ENCODE measurements around the gene SMIM43.
"Not testable (repeated sequence)": the region's sequence is repeated elsewhere in the genome, so short reads cannot be mapped to it uniquely, and the experiment has no call there.

Gene SMIM43

DNA sequence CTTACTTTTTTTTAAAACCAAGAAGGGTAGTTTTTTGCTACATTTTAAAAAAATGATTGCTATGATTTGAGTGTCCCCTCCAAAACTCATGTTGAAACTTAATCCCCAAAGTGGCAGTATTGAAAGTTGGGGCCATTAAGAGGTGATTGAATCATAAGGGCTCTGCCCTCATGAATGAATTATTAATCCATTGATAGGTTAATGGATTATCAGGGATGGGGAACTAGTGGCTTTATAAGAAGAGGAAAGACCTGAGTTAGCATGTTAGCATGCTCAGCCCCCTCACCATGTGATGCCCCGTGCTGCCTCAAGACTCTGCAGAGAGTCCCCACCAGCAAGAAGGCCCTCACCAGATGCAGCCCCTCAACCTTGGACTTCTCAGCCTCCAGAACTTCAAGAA lies 31.0 kb downstream of the SMIM43 start:
- DNase-seq = no peak

DNA sequence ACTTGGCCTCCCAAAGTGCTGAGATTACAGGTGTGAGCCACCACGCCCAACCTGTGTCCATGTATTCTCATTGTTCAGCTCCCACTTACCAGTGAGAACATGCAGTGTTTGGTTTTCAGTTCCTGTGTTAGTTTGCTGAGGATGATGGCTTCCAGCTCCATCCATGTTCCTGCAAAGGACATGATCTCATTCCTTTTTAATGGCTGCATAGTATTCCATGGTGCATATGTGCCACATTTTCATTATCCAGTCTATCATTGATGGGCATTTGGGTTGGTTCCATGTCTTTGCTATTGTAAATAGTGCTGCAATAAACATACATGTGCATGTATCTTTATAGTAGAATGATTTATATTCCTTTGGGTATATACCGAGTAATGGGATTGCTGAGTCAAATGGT lies 35.2 kb downstream of the SMIM43 start:
- DNase-seq = not testable (repeated sequence)

DNA sequence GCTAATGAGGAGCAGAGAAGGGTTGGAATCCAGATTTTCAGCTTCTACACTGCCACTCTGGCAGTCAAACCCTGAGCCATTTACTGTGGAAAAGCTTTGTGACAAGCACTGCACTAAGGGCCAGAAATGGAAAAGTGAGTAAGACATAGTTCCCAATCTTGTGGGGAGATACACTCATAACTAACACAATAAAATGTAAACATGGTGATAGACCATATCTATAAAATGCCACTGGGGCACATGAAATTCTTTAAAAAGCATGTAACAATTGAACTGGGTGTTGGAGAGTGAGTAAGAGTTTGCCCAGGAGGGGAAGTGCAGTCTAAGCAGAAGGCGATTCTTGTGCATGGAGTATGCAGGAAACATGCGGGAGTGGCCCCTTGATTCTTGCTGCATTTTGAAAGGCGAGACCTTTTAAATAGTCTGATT lies 36.2 kb downstream of the SMIM43 start:
- no peak for DNase-seq

DNA sequence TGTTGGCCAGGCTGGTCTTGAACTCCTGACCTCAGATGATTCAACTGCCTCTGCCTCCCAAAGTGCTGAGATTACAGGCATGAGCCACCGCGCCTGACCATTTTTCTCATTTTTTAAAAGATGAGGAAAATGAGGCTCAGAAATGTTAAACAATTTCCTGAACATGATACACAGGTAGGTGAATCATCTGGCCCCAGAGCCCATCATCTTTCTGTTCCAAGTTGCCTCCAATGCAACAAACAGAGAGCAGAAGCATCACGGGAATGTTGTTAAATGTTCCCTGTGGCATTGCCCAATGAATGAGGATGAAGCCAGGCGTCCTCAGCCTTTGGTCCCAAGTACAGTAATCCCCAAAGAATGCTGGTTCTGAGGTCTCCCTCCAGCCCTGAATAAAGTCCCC lies 36.9 kb downstream of the SMIM43 start:
- no peak for DNase-seq

DNA sequence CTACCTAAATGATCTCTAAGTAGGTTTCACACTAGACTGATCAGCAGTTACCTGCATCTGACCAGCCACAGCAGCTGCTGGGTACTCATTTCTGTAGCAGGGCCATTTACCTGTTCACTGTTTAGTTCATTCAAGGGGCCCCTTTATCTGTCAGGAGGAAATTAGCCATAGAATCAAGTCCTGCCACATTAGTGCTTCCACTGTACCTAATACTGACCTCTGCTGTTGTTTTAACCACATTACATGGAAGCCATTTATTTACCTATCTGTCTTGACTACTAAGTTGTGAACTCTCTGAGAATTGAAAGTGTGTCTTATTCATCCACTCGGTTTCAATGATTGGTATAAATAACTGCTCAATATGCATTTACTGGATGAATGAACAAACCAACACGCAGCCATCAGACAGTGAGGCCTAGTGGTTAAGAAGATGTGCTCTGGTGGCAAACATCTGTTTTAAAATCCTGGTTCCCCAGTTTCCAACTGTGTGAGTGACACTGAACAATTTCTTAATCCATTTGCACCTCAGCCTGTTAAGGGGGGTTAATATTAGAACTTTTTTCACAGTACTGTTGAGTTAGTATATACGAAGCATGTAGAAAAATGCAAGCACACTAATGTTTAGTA lies 38.2 kb downstream of the SMIM43 start:
- peak; percentile 32 to 34 for DNase-seq

DNA sequence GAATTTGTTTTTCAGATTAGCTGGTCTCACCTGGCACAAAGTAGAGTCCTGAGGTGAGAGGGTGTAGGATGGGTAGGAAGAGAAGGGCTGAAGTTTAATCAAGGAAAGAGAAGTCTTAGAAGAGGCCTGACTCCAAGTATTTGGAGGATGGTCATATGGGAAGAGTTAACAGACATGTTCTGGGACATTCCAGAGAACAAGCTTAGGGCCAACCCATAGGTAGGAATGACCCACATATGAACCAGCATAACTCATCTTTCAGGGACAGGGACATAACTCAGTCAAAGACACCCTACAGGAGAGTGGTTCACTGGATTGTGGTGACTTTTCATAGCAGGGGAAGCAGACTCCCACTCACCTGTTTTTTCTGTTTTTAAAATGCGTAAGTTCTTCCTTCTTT lies 40.3 kb downstream of the SMIM43 start:
- no peak for DNase-seq

DNA sequence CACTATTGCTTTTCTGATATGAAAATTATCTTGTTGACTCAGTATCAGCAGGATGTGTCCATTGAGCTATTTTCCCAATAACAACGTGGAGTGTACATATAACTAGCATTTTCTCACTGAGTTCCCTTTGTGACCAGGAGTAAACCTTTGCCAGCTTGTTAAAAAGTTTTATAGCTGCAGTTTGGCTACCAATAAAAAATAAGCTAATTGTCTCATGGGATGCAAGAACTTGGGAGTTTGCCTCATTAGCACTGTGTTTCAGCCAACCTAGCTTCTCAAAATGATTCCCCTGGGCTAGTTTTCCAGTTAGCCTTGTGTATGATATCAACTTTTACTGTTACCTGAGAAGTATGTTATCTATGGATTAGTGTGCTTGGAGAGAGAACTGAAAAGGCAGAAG lies 43.3 kb downstream of the SMIM43 start:
- DNase-seq = no peak

DNA sequence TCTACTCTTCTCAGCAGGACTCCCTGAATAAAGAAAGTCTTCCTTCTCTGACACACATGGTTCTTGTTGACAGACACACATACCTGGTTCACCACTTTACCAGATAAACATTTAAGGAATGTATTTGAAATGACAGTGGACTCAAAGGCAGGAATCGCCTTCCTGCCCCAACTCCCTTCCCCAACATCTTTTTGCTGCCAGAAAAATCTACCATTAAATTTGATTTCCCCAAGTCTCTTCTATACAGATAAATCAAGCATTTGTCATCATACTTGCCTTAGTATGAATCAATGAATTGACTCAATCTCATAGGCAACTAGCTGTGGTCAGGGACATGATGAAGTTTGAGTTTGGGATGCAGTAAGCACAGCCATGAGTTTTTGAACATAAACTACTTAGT lies 44.9 kb downstream of the SMIM43 start:
- no peak for DNase-seq

DNA sequence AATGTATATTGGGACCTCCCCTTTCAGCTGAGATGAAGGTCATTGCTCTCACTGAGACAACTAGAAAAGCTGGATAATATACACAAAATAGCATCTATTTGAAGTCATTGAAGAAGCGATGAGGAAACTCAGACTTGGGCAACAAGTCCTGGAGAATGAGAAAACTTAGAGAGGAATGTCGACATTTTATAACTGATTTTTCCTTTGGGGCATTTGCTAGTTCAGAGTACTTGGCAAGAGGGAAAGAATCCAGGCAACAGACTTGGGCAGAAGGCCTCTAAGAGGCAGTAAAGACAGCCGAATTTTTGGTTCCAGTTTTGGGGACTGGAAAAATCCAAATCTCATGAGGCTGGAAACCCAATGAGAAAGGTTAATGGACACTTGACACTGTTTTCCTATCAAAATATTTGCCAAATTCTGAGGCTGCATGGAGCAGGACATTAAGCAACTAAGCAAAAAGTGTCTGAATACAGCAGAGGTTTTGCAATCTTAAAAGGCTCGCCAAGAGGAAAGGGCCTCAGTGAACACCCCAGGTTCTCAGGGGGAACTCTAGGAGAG lies 47.2 kb downstream of the SMIM43 start:
- DNase-seq = no peak

DNA sequence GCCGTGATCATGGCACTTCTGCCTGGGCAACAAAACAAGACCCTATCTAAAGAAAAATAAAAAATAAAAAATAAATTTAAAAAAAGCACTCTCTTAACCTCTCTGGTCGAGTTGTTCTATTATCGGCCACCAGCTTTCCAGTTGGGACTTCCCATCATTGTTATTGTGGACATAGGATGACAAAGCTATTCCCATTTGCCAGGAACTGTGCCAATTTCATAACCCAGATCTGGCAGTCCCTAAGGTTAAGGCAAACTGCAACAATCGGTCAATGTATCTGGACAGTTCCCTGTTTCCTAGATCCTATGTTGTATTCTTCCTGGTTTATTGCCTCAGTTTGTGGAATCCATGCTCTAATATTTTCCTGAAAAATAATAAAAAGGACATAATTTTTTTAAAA lies 50.4 kb downstream of the SMIM43 start:
- no peak for DNase-seq

DNA sequence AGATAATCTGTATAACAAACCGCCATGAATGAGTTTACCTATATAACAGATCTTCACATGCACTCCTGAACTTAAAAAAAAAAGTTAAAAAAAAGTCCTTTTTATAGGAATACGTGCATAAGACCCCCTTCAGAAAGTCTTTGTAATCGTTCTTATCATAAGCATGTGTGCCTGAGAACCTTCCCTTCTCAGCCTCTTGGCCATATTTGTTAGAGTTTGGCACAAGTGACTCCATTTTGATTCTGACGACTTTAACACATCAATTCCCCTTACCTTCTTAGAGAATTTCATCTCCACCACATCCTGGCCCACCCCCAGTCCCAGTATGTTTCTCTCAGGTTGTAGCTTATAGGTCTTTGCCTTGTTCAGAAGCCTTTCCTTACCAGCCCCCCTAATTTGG lies 52.2 kb downstream of the SMIM43 start:
- no peak for DNase-seq

DNA sequence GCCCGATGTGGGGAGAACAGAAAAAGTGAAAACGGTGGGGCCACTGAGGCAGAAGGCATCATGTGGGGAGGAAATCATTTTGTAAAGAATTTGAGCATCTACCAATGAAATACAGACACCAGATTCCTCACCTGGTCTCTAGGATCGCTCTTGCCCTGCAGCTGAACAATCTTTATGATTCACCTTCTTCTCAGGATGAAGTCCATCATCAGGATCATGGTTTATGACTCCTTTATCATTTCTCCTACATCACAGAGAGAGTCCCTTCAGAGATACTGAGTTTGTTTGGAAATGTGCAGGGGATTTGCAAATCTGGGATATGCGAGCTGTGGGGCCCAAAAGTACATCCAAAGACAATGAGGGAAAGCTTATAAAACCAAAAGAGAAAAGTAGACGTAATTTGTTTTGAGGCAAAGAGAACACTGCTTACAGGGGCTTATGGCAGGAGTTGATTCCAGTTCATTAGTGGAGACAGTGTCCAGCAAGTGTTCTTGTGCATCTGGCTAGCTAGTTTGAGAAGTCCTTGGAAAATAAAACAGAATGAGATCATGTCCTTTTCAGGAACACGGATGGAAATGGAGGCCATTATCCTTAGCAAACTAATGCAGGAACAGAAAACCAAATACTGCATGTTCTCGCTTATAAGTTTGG lies 52.8 kb downstream of the SMIM43 start:
- DNase-seq = no peak

DNA sequence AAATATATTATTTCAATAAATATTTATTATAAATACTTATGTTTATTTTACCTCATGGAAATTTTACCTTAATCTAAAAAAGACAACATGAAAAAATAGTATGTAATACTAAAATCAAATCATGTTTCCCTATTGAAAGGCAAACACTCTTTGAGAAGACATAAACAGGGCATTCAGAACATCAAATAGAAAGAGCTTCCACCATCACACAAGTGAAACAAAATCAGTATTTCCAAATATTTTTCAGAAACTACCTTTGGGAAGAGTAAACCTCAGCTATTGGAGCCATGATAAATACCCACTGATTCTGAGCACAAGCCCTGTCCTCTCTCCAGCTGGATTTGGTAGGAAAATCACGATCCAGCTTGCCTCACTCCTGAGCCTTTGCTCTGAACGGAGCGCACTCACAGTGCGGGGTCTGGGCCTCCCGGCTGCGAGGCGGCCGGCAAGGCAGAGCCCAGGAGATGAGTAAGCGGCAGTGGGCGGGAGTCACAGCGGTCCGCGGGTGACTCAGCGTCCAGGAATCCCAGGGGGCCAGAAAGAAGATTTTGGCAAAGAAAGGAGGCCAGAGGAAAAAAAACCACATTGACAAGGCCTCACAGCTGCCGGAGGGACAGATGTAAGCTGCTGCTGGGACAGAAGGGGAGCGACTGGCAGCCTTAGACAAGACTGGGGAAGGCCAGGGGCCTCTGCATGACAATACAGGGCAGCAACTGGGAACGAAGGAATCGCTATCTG lies 53.5 kb downstream of the SMIM43 start:
- DNase-seq = peak; percentile 73 to 78

DNA sequence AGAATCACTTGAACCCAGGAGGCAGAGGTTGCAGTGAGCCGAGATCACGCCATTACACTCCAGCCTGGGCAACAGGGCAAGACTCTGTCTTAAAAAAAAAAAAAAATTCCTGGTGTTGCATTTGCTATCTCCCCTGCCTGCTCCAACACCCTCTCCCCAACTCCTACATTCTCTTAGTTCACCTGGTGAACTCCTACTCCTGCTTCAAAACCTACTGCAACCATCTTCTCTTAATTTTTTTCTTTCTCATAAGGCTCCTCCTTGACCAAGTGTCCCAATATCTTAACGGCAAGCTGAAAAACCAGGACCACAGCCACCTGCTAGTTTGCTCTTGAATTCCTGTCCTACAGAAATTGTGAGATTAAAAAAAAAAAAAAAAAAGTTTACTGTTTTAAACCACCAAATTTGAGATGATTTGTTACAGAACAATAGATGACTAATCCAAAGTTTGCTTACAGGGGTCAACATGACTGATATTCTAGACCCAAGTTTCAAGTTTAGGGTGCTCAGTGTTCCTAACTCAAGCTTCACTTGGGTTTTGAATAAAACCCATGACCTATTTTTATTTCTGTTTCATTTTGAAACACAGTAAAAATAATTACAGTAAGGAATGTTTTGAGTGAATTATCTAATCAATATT lies 55.1 kb downstream of the SMIM43 start:
- DNase-seq = no peak

Measured in activated T-cell treated with anti-CD3 and anti-CD28 coated beads, Interleukin-2, amount 50 U/mL, for 48 hours (primary cell).